Bronchial epithelial cell (primary cell): ENCODE data around the gene CHMP2A. TPM values are rescaled to one million over a fixed set of nuclear protein-coding genes. Genes with fewer than 3 reads are reported as not detected.

ENCODE experiments used
- DNase-seq: peaks from one replicate; pipeline ENCODE4 v3.0.0-alpha.2; 2010; ENCODE audit warnings: low read depth
- FAIRE-seq: peaks from 2 replicates; lab custom pipeline; 2011; peaks lifted over from hg19 to GRCh38; lab: Jason Lieb, UNC
- H3K27me3 ChIP-seq: 2 replicates; pipeline ENCODE4 v1.5.1; 2011; ENCODE audit warnings: low read length; ENCODE audit not compliant: control insufficient read depth, insufficient read depth
- H3K36me3 ChIP-seq: 2 replicates; pipeline ENCODE4 v1.5.1; 2011; ENCODE audit warnings: low read length; ENCODE audit not compliant: control insufficient read depth, insufficient read depth
- H3K4me3 ChIP-seq: 2 replicates; pipeline ENCODE4 v1.5.1; 2011; ENCODE audit warnings: mild to moderate bottlenecking, low read depth, low read length, control low read depth
- total RNA-seq: library from RNA; depleted of rRNA; stranded (reverse); fragments of >200 nt; gene quantifications from 2 replicates; pipeline ENCODE4 v1.2.1, GENCODE V29; 2014
- TF ChIP-seq, protein P1 (sequence below): IDR thresholded peaks from 2 replicates; pipeline ENCODE4 v1.5.1; 2011; ENCODE audit warnings: mild to moderate bottlenecking, moderate library complexity, low read length, control low read depth, inconsistent platforms; ENCODE audit not compliant: insufficient read depth, severe bottlenecking

The CHMP2A gene
- total RNA-seq, 1 donor from 2014 or later, result 166 TPM

DNA sequence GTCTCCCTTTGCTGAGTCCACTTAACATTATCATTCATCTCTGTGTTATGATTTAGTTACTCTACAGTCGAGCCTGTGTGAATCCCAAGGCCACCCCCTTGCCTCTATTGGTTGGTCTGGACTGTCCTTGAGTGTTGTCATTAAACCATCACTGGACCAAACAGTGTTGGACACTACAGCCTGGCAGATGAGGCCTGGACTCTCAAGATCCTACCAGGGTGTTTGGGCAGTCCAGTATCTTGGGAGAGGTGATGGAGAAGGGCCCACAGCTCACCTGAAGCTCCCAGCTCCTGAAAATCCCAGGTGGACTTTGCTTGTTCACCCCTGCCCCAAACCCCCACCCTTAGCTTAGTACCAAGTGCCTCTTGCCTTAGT, 3.8 kb downstream of the CHMP2A start:
- FAIRE-seq, result no peak
- Histone ChIP-seq H3K4me3 (no peak overlapping the region), H3K27me3 (no peaks in the 10 kb centered on the region), H3K36me3 (peaks cover 48% of the 10 kb centered on the region)
- no peak for DNase-seq
- TF ChIP-seq, protein P1, sequence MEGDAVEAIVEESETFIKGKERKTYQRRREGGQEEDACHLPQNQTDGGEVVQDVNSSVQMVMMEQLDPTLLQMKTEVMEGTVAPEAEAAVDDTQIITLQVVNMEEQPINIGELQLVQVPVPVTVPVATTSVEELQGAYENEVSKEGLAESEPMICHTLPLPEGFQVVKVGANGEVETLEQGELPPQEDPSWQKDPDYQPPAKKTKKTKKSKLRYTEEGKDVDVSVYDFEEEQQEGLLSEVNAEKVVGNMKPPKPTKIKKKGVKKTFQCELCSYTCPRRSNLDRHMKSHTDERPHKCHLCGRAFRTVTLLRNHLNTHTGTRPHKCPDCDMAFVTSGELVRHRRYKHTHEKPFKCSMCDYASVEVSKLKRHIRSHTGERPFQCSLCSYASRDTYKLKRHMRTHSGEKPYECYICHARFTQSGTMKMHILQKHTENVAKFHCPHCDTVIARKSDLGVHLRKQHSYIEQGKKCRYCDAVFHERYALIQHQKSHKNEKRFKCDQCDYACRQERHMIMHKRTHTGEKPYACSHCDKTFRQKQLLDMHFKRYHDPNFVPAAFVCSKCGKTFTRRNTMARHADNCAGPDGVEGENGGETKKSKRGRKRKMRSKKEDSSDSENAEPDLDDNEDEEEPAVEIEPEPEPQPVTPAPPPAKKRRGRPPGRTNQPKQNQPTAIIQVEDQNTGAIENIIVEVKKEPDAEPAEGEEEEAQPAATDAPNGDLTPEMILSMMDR, result no peak

DNA sequence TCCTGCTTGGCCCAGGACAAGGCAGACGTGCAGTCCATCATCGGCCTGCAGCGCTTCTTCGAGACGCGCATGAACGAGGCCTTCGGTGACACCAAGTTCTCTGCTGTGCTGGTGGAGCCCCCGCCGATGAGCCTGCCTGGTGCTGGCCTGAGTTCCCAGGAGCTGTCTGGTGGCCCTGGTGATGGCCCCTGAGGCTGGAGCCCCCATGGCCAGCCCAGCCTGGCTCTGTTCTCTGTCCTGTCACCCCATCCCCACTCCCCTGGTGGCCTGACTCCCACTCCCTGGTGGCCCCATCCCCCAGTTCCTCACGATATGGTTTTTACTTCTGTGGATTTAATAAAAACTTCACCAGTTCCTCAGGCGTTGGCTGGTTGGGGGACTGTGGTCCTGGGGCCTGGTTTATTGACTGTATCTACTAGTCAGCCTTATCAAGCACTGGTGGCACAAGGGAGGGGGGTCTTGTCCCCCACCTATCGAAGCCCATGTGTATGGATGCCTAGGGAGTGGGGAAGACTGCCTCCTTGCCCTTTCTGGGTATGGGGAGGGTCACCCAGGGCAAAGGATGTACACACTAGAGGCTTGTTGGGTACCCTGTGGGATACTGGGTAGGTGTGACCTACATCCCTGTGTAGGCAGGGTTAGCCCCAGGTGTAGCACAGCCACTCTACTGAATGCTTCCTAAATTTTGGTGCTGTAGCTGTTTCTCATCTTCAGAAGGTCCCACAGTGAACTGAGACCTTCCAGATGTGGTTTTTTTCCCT, 4.4 kb downstream of the CHMP2A start:
- H3K36me3 ChIP-seq, result peaks cover 51% of the 10 kb centered on the region
- FAIRE-seq, result no peak

DNA sequence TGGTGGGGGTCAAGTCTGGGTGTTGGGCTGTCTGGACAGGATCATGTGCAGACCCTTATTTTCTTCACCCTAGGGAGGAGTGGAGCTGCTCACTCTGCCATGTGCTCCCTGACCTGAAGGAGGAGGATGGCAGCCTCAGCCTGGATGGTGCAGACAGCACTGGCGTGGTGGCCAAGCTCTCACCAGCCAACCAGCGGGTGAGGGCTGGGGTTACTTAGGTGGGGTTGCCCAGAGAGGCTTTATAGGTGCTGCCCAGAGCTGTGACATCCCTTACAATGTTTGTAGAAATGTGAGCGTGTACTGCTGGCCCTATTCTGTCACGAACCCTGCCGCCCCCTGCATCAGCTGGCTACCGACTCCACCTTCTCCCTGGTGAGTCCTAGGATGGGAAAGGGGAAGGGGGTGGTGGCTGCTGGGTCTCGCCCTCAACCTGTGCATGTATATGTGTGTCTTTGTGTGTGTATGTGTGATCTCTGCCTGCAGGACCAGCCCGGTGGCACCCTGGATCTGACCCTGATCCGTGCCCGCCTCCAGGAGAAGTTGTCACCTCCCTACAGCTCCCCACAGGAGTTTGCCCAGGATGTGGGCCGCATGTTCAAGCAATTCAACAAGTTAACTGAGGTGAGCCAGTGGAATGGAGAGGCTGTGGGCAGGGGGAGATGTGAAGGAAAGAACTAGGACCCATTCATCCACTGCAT, 5.1 kb downstream of the CHMP2A start:
- DNase-seq (no peak), FAIRE-seq (no peak)
- Histone ChIP-seq H3K4me3 (no peak overlapping the region), H3K27me3 (no peaks in the 10 kb centered on the region), H3K36me3 (peaks cover 53% of the 10 kb centered on the region)
- TF ChIP-seq, protein P1, result no peak

More for the DNA sequence above, 4.4 kb downstream of the CHMP2A start:
- Histone ChIP-seq H3K27me3 (no peaks in the 10 kb centered on the region), H3K4me3 (no peak overlapping the region)
- TF ChIP-seq, protein P1, result no peak
- no peak for DNase-seq

DNA sequence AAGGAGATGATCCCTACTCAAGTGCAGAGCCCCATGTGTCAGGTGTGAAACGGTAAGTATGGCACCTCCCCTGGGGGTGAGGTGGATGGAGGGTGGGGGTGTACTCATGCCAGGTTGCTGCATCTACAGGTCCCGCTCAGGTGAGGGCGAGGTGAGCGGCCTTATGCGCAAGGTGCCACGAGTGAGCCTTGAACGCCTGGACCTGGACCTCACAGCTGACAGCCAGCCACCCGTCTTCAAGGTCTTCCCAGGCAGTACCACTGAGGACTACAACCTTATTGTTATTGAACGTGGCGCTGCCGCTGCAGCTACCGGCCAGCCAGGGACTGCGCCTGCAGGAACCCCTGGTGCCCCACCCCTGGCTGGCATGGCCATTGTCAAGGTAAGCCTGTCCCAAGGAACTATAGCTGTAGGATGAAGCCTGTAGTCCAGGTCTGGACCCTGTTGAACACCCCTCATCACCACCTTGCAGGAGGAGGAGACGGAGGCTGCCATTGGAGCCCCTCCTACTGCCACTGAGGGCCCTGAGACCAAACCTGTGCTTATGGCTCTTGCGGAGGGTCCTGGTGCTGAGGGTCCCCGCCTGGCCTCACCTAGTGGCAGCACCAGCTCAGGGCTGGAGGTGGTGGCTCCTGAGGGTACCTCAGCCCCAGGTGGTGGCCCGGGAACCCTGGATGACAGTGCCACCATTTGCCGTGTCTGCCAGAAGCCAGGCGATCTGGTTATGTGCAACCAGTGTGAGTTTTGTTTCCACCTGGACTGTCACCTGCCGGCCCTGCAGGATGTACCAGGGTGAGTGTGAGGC, 5.8 kb downstream of the CHMP2A start:
- peaks cover 53% of the 10 kb centered on the region for H3K36me3 ChIP-seq
- FAIRE-seq, result no peak

DNA sequence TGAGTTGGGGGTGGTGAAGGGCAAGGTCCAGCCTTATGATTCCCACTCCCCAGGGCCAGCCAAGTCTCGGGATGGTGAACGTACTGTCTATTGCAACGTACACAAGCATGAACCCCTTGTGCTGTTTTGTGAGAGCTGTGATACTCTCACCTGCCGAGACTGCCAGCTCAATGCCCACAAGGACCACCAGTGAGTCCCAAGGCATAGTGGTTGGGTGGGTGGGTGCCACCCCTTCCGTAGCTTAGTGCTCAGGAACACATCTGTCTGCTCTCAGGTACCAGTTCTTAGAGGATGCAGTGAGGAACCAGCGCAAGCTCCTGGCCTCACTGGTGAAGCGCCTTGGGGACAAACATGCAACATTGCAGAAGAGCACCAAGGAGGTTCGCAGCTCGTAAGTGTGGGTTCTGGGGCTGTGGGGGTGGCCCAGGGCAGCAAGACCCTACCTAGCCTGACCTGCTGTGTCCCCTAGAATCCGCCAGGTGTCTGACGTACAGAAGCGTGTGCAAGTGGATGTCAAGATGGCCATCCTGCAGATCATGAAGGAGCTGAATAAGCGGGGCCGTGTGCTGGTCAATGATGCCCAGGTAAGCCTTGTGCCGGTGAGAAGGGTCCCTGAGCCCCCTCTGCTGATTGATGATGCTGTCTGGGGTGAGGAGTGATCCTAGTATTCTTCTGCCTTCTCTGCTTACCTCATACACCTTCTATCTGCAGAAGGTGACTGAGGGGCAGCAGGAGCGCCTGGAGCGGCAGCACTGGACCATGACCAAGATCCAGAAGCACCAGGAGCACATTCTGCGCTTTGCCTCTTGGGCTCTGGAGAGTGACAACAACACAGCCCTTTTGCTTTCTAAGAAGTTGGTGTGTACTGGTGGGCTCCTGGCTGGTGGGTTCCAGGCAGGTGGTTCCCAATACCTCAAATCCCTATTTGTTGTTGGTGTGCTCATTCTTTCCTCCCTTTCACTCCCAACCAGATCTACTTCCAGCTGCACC, 7.3 kb downstream of the CHMP2A start:
- DNase-seq (no peak), FAIRE-seq (no peak)
- Histone ChIP-seq H3K36me3 (peaks cover 51% of the 10 kb centered on the region), H3K27me3 (no peaks in the 10 kb centered on the region), H3K4me3 (no peak overlapping the region)
- TF ChIP-seq, protein P1, result no peak

More for the DNA sequence above, 5.8 kb downstream of the CHMP2A start:
- Histone ChIP-seq H3K4me3 (no peak overlapping the region), H3K27me3 (no peaks in the 10 kb centered on the region)
- TF ChIP-seq, protein P1, result no peak
- no peak for DNase-seq
